ENCODE data around the gene ZNF418.
"Not testable (repeated sequence)": the region's sequence is repeated elsewhere in the genome, so short reads cannot be mapped to it uniquely, and the experiment has no call there.

ZNF418 gene

DNA sequence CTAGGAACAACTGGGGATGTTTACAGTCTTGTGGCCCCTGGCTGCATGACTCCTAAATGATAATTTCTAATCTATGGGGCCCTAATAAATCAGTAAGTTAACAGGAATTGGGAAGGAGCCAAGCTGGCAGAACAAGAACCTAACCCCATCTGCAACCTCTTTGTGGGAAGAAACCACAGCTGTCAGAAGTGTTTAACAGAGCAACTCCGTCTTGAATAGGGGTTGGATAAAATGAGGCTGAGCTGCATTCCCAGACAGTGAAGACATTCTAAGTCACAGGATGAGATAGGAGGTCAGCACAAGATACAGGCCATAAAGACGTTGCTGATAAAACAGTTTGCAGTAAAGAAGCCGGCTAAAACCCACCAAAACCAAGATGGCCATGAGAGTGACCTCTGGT, 44.5 kb downstream of the ZNF418 start:
- not testable (repeated sequence) for H3K4me3 ChIP-seq (ENCODE audit: low read depth, low read length)

DNA sequence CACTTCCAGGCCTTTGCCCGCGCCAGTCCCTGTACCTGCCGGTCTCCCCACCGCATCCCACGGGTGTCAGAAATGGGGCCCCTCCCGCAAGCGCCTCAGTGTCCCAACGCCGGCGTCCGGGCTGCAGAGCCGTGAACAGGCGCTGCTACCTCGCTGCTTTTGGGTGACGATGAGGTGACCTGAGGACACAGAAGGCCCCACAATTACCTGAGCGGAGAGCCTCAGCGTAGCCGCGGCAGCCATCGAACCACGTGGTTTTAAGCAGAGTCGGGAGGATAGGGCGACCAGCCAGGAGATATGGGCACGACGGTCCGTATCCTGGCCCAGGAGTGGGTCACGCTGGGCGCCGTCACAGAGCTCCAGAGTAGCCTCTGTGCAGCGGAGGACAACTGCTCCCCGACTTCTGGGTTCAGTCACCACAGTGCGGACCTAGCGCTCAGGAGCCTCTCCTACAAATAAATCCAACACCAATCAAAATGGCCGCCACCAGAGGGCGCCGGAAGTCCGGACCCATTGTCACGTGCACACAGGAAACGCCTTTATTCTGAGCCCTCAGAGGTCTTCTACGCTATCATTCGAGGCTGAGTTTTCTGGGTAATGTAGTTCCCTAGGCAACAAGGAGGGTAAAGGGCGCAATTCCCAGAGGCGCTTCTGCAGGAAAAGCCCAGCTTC, 46.5 kb downstream of the ZNF418 start, which contains the start of gene ZNF814:
ZNF814 (minus strand) TSS at position 478 of the 672 bp plus-strand sequence; CDS start at position 243, 235 bp downstream.
- peak within 1 kb of the TSS; percentile 85 for H3K4me3 ChIP-seq (ENCODE audit: low read depth, low read length)

DNA sequence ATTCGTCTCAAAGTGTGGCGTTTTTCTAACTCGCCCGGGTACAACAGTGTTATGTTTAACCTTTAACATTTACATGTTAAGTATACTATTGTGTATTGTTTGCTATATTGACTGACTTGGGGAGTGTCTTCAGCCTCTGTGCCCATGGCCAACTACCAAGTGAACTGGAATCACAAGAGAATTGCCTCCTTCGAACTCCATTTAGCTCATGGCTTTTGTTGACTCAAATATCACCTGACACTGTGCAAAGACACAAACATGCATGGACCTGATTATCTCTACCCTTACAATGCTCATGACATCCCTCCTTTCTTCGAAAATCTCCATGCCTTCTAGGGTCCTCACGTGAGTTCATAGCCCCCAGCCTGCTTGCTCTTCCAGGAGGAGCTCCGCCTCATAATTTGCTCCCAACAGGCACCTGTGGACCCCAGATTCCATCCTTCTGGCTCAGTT, 47.1 kb downstream of the ZNF418 start:
- H3K4me3 ChIP-seq (ENCODE audit: low read depth, low read length): peak overlapping the region; percentile 85

DNA sequence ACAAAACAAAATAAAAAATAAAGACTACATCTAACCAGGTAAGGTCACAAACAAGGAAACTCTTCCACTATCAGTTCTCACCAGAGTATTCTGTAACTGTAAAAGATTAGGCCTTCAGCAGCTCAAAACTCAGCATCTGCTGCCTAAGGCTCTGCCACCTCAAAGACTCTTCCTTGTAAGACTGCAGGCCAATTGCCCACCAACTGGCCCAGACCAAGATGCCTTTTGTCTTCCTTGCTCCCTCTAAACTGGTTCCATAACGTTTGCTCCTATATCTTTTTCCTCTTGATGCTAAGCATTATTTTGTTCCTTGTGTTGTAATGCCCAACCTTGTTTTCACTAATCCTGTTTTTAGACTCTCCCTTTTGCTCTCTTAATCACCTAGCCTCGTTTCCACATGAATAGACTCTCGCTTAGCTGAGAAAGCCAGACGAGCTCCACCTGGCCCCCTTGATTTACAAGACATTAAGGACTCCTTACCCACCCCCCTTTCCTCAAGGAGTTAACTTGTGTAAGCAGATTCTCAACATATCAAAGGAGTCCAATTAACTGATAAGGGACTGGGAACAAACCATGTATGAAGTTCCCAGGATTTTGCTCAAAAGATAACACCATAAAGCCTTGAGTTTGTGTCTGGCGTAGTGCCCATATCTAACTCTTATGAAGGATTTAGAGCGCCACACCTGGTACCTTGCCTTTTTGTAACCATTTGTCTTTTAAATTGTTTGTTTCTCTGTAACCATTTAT, 47.8 kb downstream of the ZNF418 start:
- peak overlapping the region; percentile 85 for H3K4me3 ChIP-seq (ENCODE audit: low read depth, low read length)

DNA sequence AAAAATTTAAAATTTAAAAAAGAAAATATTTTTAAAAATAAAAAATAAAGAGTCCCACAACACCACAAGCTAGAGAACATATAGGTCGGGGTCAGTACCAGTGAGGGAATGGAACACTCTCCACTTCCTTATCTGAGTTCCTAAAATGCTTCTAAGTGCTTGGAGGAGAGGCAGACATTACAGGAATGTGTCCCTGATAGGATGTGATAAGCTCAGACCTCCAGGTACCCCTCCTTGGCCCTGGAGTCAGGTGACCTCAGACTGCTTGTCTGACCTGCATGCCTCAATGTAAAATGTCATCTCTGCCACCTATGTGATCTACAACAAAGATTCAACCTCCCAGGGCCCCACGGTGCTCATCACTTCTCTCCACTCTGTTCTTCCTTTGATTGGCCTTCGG, 49.2 kb downstream of the ZNF418 start:
- no peak overlapping the region for H3K4me3 ChIP-seq (ENCODE audit: low read depth, low read length)

DNA sequence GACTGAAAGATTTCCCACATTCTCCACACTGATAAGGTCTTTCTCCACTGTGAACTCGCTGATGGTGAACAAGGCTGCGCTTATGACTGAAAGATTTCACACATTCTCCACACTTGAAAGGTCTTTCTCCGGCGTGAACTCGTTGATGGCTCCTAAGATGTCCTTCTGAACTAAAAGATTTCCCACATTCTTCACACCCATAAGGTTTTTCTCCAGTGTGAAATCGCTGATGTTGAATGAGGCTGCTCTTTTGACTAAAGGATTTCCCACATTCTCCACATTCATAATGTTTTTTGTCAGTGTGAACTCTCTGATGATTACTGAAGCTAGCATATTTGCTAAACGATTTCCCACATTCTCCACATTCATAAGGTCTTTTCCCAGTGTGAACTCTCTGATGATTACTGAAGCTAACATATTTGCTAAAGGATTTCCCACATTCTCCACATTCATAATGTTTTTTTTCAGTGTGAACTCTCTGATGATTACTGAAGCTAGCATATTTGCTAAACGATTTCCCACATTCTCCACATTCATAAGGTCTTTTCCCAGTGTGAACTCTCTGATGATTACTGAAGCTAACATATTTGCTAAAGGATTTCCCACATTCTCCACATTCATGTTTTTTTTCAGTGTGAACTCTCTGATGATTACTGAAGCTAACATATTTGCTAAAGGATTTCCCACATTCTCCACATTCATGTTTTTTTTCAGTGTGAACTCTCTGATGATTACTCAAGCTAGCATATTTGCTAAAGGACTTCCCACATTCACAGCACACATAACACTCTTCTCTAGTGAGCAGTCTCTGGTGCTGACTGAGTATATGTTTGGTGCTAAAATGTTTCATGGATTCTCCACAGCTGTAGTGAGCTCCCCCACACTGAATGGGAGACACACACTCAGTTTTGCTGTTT, 61.1 kb downstream of the ZNF418 start:
- not testable (repeated sequence) for H3K4me3 ChIP-seq (ENCODE audit: low read depth, low read length)

DNA sequence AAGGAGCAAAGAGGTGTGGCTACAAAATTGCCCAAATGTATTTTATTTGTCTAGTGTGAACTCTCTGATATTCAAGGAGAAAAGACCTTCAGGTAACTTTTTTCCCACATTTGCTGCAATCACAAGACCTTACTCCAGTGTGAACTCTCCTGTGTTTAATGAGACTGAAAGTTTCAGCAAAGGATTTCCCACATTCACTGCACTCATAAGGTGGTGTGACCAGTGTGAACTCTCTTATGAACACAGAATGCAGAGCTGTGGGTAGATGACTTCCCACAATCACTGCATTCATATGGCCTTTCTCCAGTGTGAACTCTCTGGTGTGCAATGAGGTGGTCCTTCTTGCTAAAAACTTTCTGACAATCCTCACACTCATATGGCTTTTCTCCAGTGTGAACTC, 62.8 kb downstream of the ZNF418 start:
- no peak overlapping the region for H3K4me3 ChIP-seq (ENCODE audit: low read depth, low read length)
